ENCODE measurements around the gene RAB36. TPM values are rescaled to one million over a fixed set of nuclear protein-coding genes. Genes with fewer than 3 reads are reported as not detected.

The RAB36 gene
- total and polyA plus RNA-seq, 9 of the 15 experiments (the other 6 are each of a cell fraction or from before 2014, with no cell fraction given): 0.04 to 0.50 (median 0.08) TPM; not detected in 3

DNA sequence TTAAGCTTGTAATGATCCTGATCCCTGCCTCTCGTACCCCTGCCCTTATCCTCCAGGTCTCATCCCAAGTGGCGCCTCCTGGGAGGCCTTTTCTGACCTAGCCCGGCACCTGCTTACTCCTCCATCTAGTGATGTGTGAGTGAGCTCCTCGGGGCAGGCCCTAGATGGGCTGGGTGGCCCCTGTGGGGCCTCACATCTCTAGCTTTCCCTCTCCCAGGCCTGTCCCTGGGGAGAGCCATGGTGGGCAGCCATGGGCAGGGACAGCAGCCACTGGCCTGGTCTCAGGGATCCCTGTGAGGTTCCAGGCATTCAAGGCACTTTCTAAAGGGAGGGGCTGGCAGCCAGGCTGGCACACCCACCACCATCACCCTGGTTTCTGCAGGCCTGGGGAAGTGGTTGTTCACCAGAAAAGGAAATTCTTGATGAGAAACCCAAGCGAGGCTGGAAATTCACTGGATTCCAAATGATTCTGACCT lies 47.0 kb upstream of the RAB36 start:
- Histone ChIP-seq H3K4me1 (replicated peaks in 1 of 2; ENCODE audit: control insufficient read depth in 2 of 2, insufficient read depth in 2 of 2, low read length in 2 of 2) (peaks cover 0 to 45% of the 10 kb centered on the region in 2 experiments; a peak in 3 of 5 replicates), H3K9me3 (replicated peaks; ENCODE audit: control insufficient read depth, insufficient read depth, low read depth, low read length) (no peaks in the 10 kb centered on the region), H3K4me3 (no peak overlapping the region), H3K27ac (ENCODE audit: extremely low read depth, low read depth, low read length) (no peak overlapping the region), H3K4me2 (ENCODE audit: insufficient read depth, low read length) (no peak overlapping the region), H3K36me3 (ENCODE audit: control insufficient read depth, insufficient read depth, low read length) (no peaks in the 10 kb centered on the region), H3K9me1 (ENCODE audit: control insufficient read depth, insufficient read depth, low read length) (peaks cover 21% of the 10 kb centered on the region), H4K20me1 (replicated peaks; ENCODE audit: control insufficient read depth, insufficient read depth, low read length) (peaks cover 100% of the 10 kb centered on the region), H3K9ac (ENCODE audit: insufficient read depth in 1 of 2, low read depth in 2 of 2, low read length in 2 of 2) (peak overlapping the region in 1 of 2 experiments; percentile 3; a peak in 1 of 4 replicates), H3K79me2 (ENCODE audit: control insufficient read depth, insufficient read depth, low read length) (no peaks in the 10 kb centered on the region), H2AFZ (ENCODE audit: low read depth, low read length) (no peak overlapping the region), H3K27me3 (ENCODE audit: control insufficient read depth in 2 of 2, insufficient read depth in 2 of 2, low read length in 2 of 2) (peaks cover 94 to 100% of the 10 kb centered on the region in 2 experiments)
- intact Hi-C loops (cut with micrococcal nuclease): no loop called here
- peak in 2 of 4 experiments; percentile 55 to 60 for DNase-seq (ENCODE audit: extremely low read depth in 1 of 4, low spot score in 3 of 4)
- no peak for FAIRE-seq
- 1% methylated on average over 5 of the region's 5 CpGs for WGBS (ENCODE audit: insufficient coverage, low coverage, missing lambda C conversion rate)
- BruUV-seq (replicated peaks): no TSS peak
- ChIA-PET CTCF (ENCODE audit: low intra/inter-chr PET ratio) (no interaction called here), POLR2A (interaction anchor here (0.8 to 19.9 kb wide), 5 partner anchors 12 to 63 kb away, joined by 3 to 414 read pairs (median 15); no protein-coding TSS in a partner anchor)
- in situ Hi-C loops (cut with MboI): no loop called here
- no peak for ATAC-seq
- TF ChIP-seq MITF (IDR thresholded peaks at IDR 0.05) (no peak), CBX1 (IDR thresholded peaks at IDR 0.05; ENCODE audit: low read depth) (no peak), CHCHD3 (CRISPR knock-in tag; IDR thresholded peaks at IDR 0.05) (no peak), SIN3A (IDR thresholded peaks at IDR 0.05; ENCODE audit: borderline replicate concordance in 2 of 2, control insufficient read depth in 1 of 2, low read depth in 2 of 2, low read length in 2 of 2) (peak in 1 of 2 experiments; percentile 53; a peak in 1 of 4 replicates), TBL1XR1 (IDR thresholded peaks at IDR 0.05; ENCODE audit: low read length in 2 of 2) (peak in 1 of 2 experiments; percentile 11; a peak in 1 of 4 replicates), MAFK (IDR thresholded peaks at IDR 0.05; ENCODE audit: low read length) (0 out of 2 replicates have a peak, but pooled peaks have one; percentile 18), HMG20A (CRISPR knock-in tag; conservative IDR thresholded peaks at IDR 0.05) (no peak), ZNF561 (CRISPR knock-in tag; conservative IDR thresholded peaks at IDR 0.05) (no peak), MAFF (IDR thresholded peaks at IDR 0.05; ENCODE audit: low read length) (no peak), FOXM1 (IDR thresholded peaks at IDR 0.05; ENCODE audit: low read depth) (no peak), FOXM1 (CRISPR knock-in tag; IDR thresholded peaks at IDR 0.05; ENCODE audit: low read depth) (no peak), HCFC1 (IDR thresholded peaks at IDR 0.05; ENCODE audit: low read depth, low read length) (peak; percentile 15; the same call in 1 of the 2 replicates), ATF1 (CRISPR knock-in tag; IDR thresholded peaks at IDR 0.05) (peak; percentile 9; the same call in 1 of the 2 replicates), ATF1 (tag; IDR thresholded peaks at IDR 0.05) (no peak), BHLHE40 (IDR thresholded peaks at IDR 0.05; ENCODE audit: low read length) (peak; percentile 76), U2AF2 (optimal IDR thresholded peaks at IDR 0.05; ENCODE audit: low read depth, low read length) (no peak), DMBX1 (CRISPR knock-in tag; IDR thresholded peaks at IDR 0.05; ENCODE audit: borderline replicate concordance) (no peak), MXI1 (IDR thresholded peaks at IDR 0.05; ENCODE audit: low read depth, low read length) (no peak), RUNX1 (IDR thresholded peaks at IDR 0.05; ENCODE audit: low read depth) (0 out of 2 replicates have a peak, but pooled peaks have one; percentile 63)
- TF ChIP-seq, protein P1, sequence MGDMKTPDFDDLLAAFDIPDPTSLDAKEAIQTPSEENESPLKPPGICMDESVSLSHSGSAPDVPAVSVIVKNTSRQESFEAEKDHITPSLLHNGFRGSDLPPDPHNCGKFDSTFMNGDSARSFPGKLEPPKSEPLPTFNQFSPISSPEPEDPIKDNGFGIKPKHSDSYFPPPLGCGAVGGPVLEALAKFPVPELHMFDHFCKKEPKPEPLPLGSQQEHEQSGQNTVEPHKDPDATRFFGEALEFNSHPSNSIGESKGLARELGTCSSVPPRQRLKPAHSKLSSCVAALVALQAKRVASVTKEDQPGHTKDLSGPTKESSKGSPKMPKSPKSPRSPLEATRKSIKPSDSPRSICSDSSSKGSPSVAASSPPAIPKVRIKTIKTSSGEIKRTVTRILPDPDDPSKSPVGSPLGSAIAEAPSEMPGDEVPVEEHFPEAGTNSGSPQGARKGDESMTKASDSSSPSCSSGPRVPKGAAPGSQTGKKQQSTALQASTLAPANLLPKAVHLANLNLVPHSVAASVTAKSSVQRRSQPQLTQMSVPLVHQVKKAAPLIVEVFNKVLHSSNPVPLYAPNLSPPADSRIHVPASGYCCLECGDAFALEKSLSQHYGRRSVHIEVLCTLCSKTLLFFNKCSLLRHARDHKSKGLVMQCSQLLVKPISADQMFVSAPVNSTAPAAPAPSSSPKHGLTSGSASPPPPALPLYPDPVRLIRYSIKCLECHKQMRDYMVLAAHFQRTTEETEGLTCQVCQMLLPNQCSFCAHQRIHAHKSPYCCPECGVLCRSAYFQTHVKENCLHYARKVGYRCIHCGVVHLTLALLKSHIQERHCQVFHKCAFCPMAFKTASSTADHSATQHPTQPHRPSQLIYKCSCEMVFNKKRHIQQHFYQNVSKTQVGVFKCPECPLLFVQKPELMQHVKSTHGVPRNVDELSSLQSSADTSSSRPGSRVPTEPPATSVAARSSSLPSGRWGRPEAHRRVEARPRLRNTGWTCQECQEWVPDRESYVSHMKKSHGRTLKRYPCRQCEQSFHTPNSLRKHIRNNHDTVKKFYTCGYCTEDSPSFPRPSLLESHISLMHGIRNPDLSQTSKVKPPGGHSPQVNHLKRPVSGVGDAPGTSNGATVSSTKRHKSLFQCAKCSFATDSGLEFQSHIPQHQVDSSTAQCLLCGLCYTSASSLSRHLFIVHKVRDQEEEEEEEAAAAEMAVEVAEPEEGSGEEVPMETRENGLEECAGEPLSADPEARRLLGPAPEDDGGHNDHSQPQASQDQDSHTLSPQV (IDR thresholded peaks at IDR 0.05): no peak

Measured in K562 (cell line).